GM12878 (cell line): ENCODE data around the gene LTK. TPM values are rescaled to one million over a fixed set of nuclear protein-coding genes. Genes with fewer than 3 reads are reported as not detected.

Experiments used
- ATAC-seq: fragments of 200-7000 bp; cut with Tn5 transposase; 3 replicates; pipeline ENCODE4 v1.9.1; 2020; ENCODE audit warnings: mild to moderate bottlenecking, moderate library complexity
- BruUV-seq: library from RNA; stranded (reverse); fragments of 400-500 nt; replicated peaks from 2 replicates; lab custom pipeline; 2021; lab: Mats Ljungman, UMichigan
- CTCF ChIA-PET: fragments of 300-600 bp; sonication (Branson Sonifier 250); formaldehyde crosslinking; extraction: SDS; loops from one replicate; lab custom pipeline; 2021; ENCODE audit warnings: inconsistent platforms; lab: Yijun Ruan, JAX
- POLR2A ChIA-PET: fragments of 350-600 bp; formaldehyde crosslinking; extraction: SDS; loops from one replicate; lab custom pipeline; 2021; ENCODE audit warnings: inconsistent platforms; lab: Charles Lee
- RAD21 ChIA-PET: fragments of 300-600 bp; sonication (Branson Sonifier 250); formaldehyde crosslinking; loops from one replicate; lab custom pipeline; 2023; ENCODE audit warnings: antibody characterized with exemption; ENCODE audit not compliant: unreplicated experiment; lab: Charles Lee
- SMC1A ChIA-PET: fragments of 300-600 bp; sonication (Branson Sonifier 250); formaldehyde crosslinking; loops from one replicate; lab custom pipeline; 2023; ENCODE audit not compliant: unreplicated experiment, uncharacterized antibody; lab: Charles Lee
- DNase-seq: peaks from one replicate; pipeline ENCODE4 v3.0.0-alpha.2; 2011; ENCODE audit warnings: low read depth, low spot score
- FAIRE-seq: peaks from 3 replicates; lab custom pipeline; 2011; peaks lifted over from hg19 to GRCh38; lab: Jason Lieb, UNC
- H2AFZ ChIP-seq: 2 replicates; pipeline ENCODE4 v1.6.0; 2011; ENCODE audit warnings: low read depth, low read length, control low read depth; ENCODE audit not compliant: control insufficient read depth
- H3K27ac ChIP-seq: 2 replicates; pipeline ENCODE4 v1.5.1; 2011; ENCODE audit warnings: control low read depth; ENCODE audit not compliant: control insufficient read depth, insufficient read depth
- H3K27me3 ChIP-seq, 2 experiments: replicated peaks in 1 of 2; 2 replicates each; pipeline versions ENCODE4 v1.6.0 to v1.6.1; 2011; ENCODE audit warnings: low read length in 1 of 2; ENCODE audit not compliant: control insufficient read depth in 2 of 2, insufficient read depth in 2 of 2
- H3K36me3 ChIP-seq, 2 experiments: 2 replicates each; pipeline ENCODE4 v1.5.1; 2011; ENCODE audit warnings: low read length in 1 of 2; ENCODE audit not compliant: control insufficient read depth in 2 of 2, insufficient read depth in 2 of 2
- H3K4me1 ChIP-seq: 2 replicates; pipeline ENCODE4 v1.6.1; 2011; ENCODE audit warnings: mild to moderate bottlenecking, low read length, moderate library complexity, mixed read lengths; ENCODE audit not compliant: control insufficient read depth, insufficient read depth
- H3K4me2 ChIP-seq: 2 replicates; pipeline ENCODE4 v1.6.0; 2011; ENCODE audit warnings: control low read depth; ENCODE audit not compliant: control insufficient read depth, insufficient read depth
- H3K4me3 ChIP-seq: fragments of 200-600 bp; sonication (generic); 2 replicates; pipeline ENCODE4 v1.5.1; 2016
- H3K79me2 ChIP-seq: 2 replicates; pipeline ENCODE4 v1.6.0; 2011; ENCODE audit warnings: low read length; ENCODE audit not compliant: control insufficient read depth, insufficient read depth
- H3K9ac ChIP-seq: 2 replicates; pipeline ENCODE4 v1.8.0; 2011; ENCODE audit warnings: low read length, control low read depth, mixed read lengths; ENCODE audit not compliant: control insufficient read depth, insufficient read depth
- H3K9me3 ChIP-seq: replicated peaks from 3 replicates; pipeline ENCODE4 v1.5.1; 2011; ENCODE audit warnings: mild to moderate bottlenecking, low read length; ENCODE audit not compliant: control insufficient read depth, insufficient read depth
- H4K20me1 ChIP-seq: 2 replicates; pipeline ENCODE4 v1.6.0; 2011; ENCODE audit not compliant: control insufficient read depth, insufficient read depth
- BHLHE40 ChIP-seq, 2 experiments: fragments of 450-650 bp in 1 of 2; IDR thresholded peaks; 2 replicates each; pipeline ENCODE4 v1.6.1; 2011 to 2017; ENCODE audit warnings: low read depth in 2 of 2, borderline replicate concordance in 1 of 2, improper control_type of control experiment in 1 of 2, low read length in 1 of 2, mild to moderate bottlenecking in 1 of 2
- BMI1 ChIP-seq: fragments of 450-650 bp; IDR thresholded peaks from 2 replicates; pipeline ENCODE4 v1.6.1; 2016; ENCODE audit warnings: mild to moderate bottlenecking, moderate library complexity, borderline replicate concordance
- CBX5 ChIP-seq: sonication (generic); IDR thresholded peaks from 2 replicates; pipeline ENCODE4 v1.6.1; 2016; ENCODE audit warnings: low read depth, moderate library complexity, mild to moderate bottlenecking, inconsistent platforms
- KLF5 ChIP-seq: fragments of 450-650 bp; IDR thresholded peaks from 2 replicates; pipeline ENCODE4 v1.6.1; 2014; ENCODE audit warnings: mild to moderate bottlenecking; ENCODE audit not compliant: partially characterized antibody
- LARP7 ChIP-seq: fragments of 450-650 bp; IDR thresholded peaks from 2 replicates; pipeline ENCODE4 v1.6.1; 2017; ENCODE audit warnings: mild to moderate bottlenecking
- NFXL1 ChIP-seq: fragments of 450-650 bp; IDR thresholded peaks from 2 replicates; pipeline ENCODE4 v1.6.1; 2017; ENCODE audit warnings: antibody characterized with exemption, mild to moderate bottlenecking, borderline replicate concordance
- NFYA ChIP-seq: IDR thresholded peaks from 2 replicates; pipeline ENCODE4 v1.6.1; 2011; ENCODE audit warnings: low read depth, mild to moderate bottlenecking, low read length, improper control_type of control experiment, borderline replicate concordance
- NFYB ChIP-seq: IDR thresholded peaks from 2 replicates; pipeline ENCODE4 v1.6.1; 2011; ENCODE audit warnings: low read depth, mild to moderate bottlenecking, low read length, improper control_type of control experiment, moderate library complexity; ENCODE audit not compliant: insufficient read depth
- RUNX3 ChIP-seq: IDR thresholded peaks from 2 replicates; pipeline ENCODE4 v1.6.1; 2012; ENCODE audit warnings: low read length, inconsistent platforms
- SMARCA5 ChIP-seq: fragments of 450-650 bp; IDR thresholded peaks from 2 replicates; pipeline ENCODE4 v1.6.1; 2017; ENCODE audit warnings: mild to moderate bottlenecking
- SP1 ChIP-seq: IDR thresholded peaks from one replicate; pipeline ENCODE4 v1.6.1; 2011; ENCODE audit warnings: low read depth, low read length
- SREBF2 ChIP-seq: IDR thresholded peaks from 2 replicates; pipeline ENCODE4 v1.6.1; 2012; ENCODE audit warnings: mild to moderate bottlenecking, low read length
- SRF ChIP-seq, 2 experiments: IDR thresholded peaks; 2 replicates each; pipeline ENCODE4 v1.6.1; 2011; ENCODE audit warnings: low read depth in 2 of 2, low read length in 2 of 2, mild to moderate bottlenecking in 1 of 2, moderate library complexity in 1 of 2
- SUPT20H ChIP-seq: IDR thresholded peaks from 2 replicates; pipeline ENCODE4 v1.6.1; 2011; ENCODE audit warnings: low read depth, mild to moderate bottlenecking, low read length, moderate library complexity, borderline replicate concordance; ENCODE audit not compliant: control insufficient read depth
- TCF3 ChIP-seq: IDR thresholded peaks from 2 replicates; pipeline ENCODE4 v1.6.1; 2012; ENCODE audit warnings: low read depth, mild to moderate bottlenecking, low read length, borderline replicate concordance; ENCODE audit not compliant: insufficient read depth
- ZSCAN29 ChIP-seq: fragments of 450-650 bp; IDR thresholded peaks from 2 replicates; pipeline ENCODE4 v1.6.1; 2017; ENCODE audit warnings: mild to moderate bottlenecking, moderate library complexity
- WGBS: methylation state at CpG from one replicate; pipeline ENCODE4 v1.1.6; 2016; ENCODE audit warnings: low lambda C conversion rate; ENCODE audit not compliant: insufficient replicate concordance, insufficient coverage; ENCODE audit errors: missing lambda C conversion rate; 5-methylcytosine and 5-hydroxymethylcytosine counted together
- in situ Hi-C: fragments of 300-500 bp; cut with MboI; formaldehyde crosslinking; loops from 9 replicates; pipeline ENCODE4 v1.14.3; 2018; ENCODE audit warnings: mixed read lengths
- intact Hi-C: fragments of 100-400 bp; cut with micrococcal nuclease; formaldehyde crosslinking; loops from one replicate; pipeline ENCODE4 v1.14.2; 2022; ENCODE audit not compliant: unreplicated experiment
- polyA plus RNA-seq, 11 experiments: library from polyadenylated mRNA; depleted of rRNA in 4 of 11; unstranded in 6 of 11; stranded (reverse) in 5 of 11; fragments of >200 nt; fragmentation: Nextera tagmentation in 4 of 11; fragmentation: Illumina TruSeq in 1 of 11; extraction: Ambion mirVana in 4 of 11; extraction: Trizol in 1 of 11; gene quantifications; 1 replicate in 1 of 11; 2 replicates in 10 of 11; pipeline versions ENCODE4 v1.2.1 to v1.2.3, GENCODE V29; 2011 to 2016; ENCODE audit warnings: inconsistent platforms in 2 of 11, missing spikeins in 2 of 11, low read depth in 1 of 11
- total RNA-seq, 4 experiments: library from RNA; depleted of rRNA in 3 of 4; stranded (reverse); fragments of >200 nt in 3 of 4; fragmentation: Illumina TruSeq in 1 of 4; extraction: Trizol in 1 of 4; gene quantifications; 2 replicates each; pipeline versions ENCODE4 v1.2.1 to v1.2.3, GENCODE V29; 2013 to 2021
- TF ChIP-seq, protein P1 (sequence below): IDR thresholded peaks from 2 replicates; pipeline ENCODE4 v1.6.1; 2011; ENCODE audit warnings: borderline replicate concordance, low read depth, mild to moderate bottlenecking, moderate library complexity, low read length; ENCODE audit not compliant: insufficient read depth, poor library complexity, severe bottlenecking
- TF ChIP-seq, protein P2 (sequence below): IDR thresholded peaks from 2 replicates; pipeline ENCODE4 v1.6.1; 2012; ENCODE audit warnings: low read length, inconsistent platforms

The LTK gene
- total and polyA plus RNA-seq, 10 of the 15 experiments (the other 5 are each of a cell fraction or from before 2014, with no cell fraction given), result 0.07 to 0.80 (median 0.20) TPM; not detected in 1

DNA sequence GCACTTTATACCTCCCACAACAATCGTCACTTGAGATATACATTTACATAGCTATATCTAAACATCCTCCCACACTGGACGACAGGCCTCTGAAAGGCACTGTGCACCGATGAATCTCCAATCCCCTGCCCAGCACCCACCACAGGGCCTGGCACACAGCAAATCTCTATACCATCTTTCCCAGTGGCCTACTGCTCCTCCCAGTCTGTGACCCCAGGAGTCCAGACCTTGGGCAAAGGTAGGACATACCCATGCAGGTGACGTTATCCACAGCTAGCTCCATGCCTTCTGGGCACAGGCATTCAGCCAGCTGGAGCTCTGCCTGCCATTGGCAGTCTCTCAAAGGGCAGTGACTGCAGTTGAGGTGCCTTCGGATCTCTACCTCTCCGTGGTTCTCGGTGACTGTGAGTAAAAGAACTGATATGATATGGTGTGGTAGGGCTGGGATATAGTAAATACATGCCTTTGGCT lies 5.8 kb downstream of the LTK start:
- ChIA-PET SMC1A (interaction anchor here (1.2 to 1.9 kb wide), 3 partner anchors 39 to 42 kb away, joined by 3 to 5 read pairs (median 5); no protein-coding TSS in a partner anchor), POLR2A (no interaction called here), CTCF (interaction anchor here (0.6 to 2.9 kb wide), 3 partner anchors 24 to 42 kb away, joined by 3 to 29 read pairs (median 4); no protein-coding TSS in a partner anchor), RAD21 (interaction anchor here (1.6 kb wide), 1 partner anchor 42 kb away, joined by 10 read pairs; no protein-coding TSS in a partner anchor)
- no peaks in the 10 kb centered on the region for H3K9me3 ChIP-seq
- H3K27ac ChIP-seq, result no peak overlapping the region
- TF ChIP-seq BMI1 (no peak), SP1 (no peak), BHLHE40 (IDR thresholded peaks at IDR 0.05; ENCODE audit: borderline replicate concordance in 1 of 2, low read depth in 2 of 2, low read length in 1 of 2) (no peak), KLF5 (no peak), SMARCA5 (no peak), TCF3 (no peak), NFYB (no peak), SREBF2 (no peak), SRF (IDR thresholded peaks at IDR 0.05; ENCODE audit: low read depth in 2 of 2, low read length in 2 of 2) (no peak), NFYA (no peak), LARP7 (no peak), CBX5 (no peak), NFXL1 (no peak), RUNX3 (no peak), SUPT20H (no peak), ZSCAN29 (no peak)
- TF ChIP-seq, protein P1, sequence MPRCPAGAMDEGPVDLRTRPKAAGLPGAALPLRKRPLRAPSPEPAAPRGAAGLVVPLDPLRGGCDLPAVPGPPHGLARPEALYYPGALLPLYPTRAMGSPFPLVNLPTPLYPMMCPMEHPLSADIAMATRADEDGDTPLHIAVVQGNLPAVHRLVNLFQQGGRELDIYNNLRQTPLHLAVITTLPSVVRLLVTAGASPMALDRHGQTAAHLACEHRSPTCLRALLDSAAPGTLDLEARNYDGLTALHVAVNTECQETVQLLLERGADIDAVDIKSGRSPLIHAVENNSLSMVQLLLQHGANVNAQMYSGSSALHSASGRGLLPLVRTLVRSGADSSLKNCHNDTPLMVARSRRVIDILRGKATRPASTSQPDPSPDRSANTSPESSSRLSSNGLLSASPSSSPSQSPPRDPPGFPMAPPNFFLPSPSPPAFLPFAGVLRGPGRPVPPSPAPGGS, result no peak
- TF ChIP-seq, protein P2, sequence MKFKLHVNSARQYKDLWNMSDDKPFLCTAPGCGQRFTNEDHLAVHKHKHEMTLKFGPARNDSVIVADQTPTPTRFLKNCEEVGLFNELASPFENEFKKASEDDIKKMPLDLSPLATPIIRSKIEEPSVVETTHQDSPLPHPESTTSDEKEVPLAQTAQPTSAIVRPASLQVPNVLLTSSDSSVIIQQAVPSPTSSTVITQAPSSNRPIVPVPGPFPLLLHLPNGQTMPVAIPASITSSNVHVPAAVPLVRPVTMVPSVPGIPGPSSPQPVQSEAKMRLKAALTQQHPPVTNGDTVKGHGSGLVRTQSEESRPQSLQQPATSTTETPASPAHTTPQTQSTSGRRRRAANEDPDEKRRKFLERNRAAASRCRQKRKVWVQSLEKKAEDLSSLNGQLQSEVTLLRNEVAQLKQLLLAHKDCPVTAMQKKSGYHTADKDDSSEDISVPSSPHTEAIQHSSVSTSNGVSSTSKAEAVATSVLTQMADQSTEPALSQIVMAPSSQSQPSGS, result no peak
- H3K27me3 ChIP-seq, result peaks cover 7 to 16% of the 10 kb centered on the region in 2 experiments
- intact Hi-C loops (no loop called here), in situ Hi-C loops (no loop called here)
- WGBS, result 59% methylated on average over 7 of the region's 7 CpGs
- H4K20me1 ChIP-seq, result no peaks in the 10 kb centered on the region
- BruUV-seq, result no TSS peak
- no peak overlapping the region for H3K9ac ChIP-seq
- no peak overlapping the region for H3K4me2 ChIP-seq
- no peak overlapping the region for H3K4me3 ChIP-seq
- H2AFZ ChIP-seq, result no peak overlapping the region
- ATAC-seq (no peak), DNase-seq (no peak), FAIRE-seq (no peak)
- H3K4me1 ChIP-seq, result peaks cover 11% of the 10 kb centered on the region
- H3K36me3 ChIP-seq, result no peaks in the 10 kb centered on the region
- H3K79me2 ChIP-seq, result no peaks in the 10 kb centered on the region
